GM23248 (cell line): ENCODE measurements around the gene EPGN.

Source experiments
- EZH2 ChIP-seq: fragments of 200-600 bp; sonication (generic); IDR thresholded peaks from 2 replicates; pipeline ENCODE4 v1.6.1; 2018; ENCODE audit warnings: antibody characterized with exemption, mild to moderate bottlenecking; ENCODE audit not compliant: insufficient read depth, poor library complexity, severe bottlenecking
- EZH2phosphoT487 ChIP-seq: fragments of 200-600 bp; sonication (generic); IDR thresholded peaks from 2 replicates; pipeline ENCODE4 v1.6.1; 2018; ENCODE audit warnings: antibody characterized with exemption, moderate library complexity, mild to moderate bottlenecking, low read depth; ENCODE audit not compliant: insufficient read depth

- TF ChIP-seq EZH2phosphoT487 (no peak), EZH2 (no peak)
Measured at GRCh38 chr4:74263551-74263950, 44.7 kb upstream of the EPGN start.
